Stimulated activated CD8-positive, alpha-beta memory T cell treated with anti-CD3 and anti-CD28 coated beads, Interleukin-7, amount 100 ng/mL, for 1 hour (primary cell): ENCODE measurements around the gene SERTAD4.
"Not testable (repeated sequence)": the region's sequence is repeated elsewhere in the genome, so short reads cannot be mapped to it uniquely, and the experiment has no call there.

Source experiments
- DNase-seq, 2 donors: peaks; one replicate each; pipeline ENCODE4 v3.0.0-alpha.2; 2020; ENCODE audit warnings: low read depth in 2 of 2

SERTAD4 gene

GRCh38 chr1:210232511-210233215, at the start of gene SERTAD4:
SERTAD4 (plus strand) TSS chr1:210232796; CDS start chr1:210237961, 5,165 bp downstream.
- DNase-seq, result no peak

- DNase-seq, result no peak
These were observed 47.5 kb upstream of the SERTAD4 start for GRCh38 chr1:210185063-210185462.

- DNase-seq, result not testable (repeated sequence)
These were observed 44.6 kb upstream of the SERTAD4 start for GRCh38 chr1:210187849-210188606.

- no peak for DNase-seq
These were observed 43.2 kb upstream of the SERTAD4 start for GRCh38 chr1:210189426-210189825.

GRCh38 chr1:210195635-210196160, 36.9 kb upstream of the SERTAD4 start:
- no peak for DNase-seq

- DNase-seq, result not testable (repeated sequence)
These were observed 36.3 kb upstream of the SERTAD4 start for GRCh38 chr1:210196266-210196665.

- no peak for DNase-seq
These were observed 33.8 kb upstream of the SERTAD4 start for GRCh38 chr1:210198840-210199239.

- DNase-seq, result no peak
These were observed 32.4 kb upstream of the SERTAD4 start for GRCh38 chr1:210200124-210200736.

- DNase-seq, result no peak
These were observed 30.9 kb upstream of the SERTAD4 start for GRCh38 chr1:210201681-210202080.

- no peak for DNase-seq
These were observed 24.8 kb upstream of the SERTAD4 start for GRCh38 chr1:210207597-210208450.

GRCh38 chr1:210213335-210213734, 19.3 kb upstream of the SERTAD4 start:
- DNase-seq, result no peak

- DNase-seq, result no peak
These were observed 17.8 kb upstream of the SERTAD4 start for GRCh38 chr1:210214573-210215409.

- no peak for DNase-seq
These were observed 15.1 kb upstream of the SERTAD4 start for GRCh38 chr1:210217482-210217881.

GRCh38 chr1:210218047-210218446, 14.5 kb upstream of the SERTAD4 start:
- no peak for DNase-seq

- no peak for DNase-seq
These were observed 10.1 kb upstream of the SERTAD4 start for GRCh38 chr1:210222340-210223006.

- no peak for DNase-seq
These were observed 9.2 kb upstream of the SERTAD4 start for GRCh38 chr1:210223226-210223904.

GRCh38 chr1:210228158-210228557, 4.4 kb upstream of the SERTAD4 start:
- no peak for DNase-seq

GRCh38 chr1:210230149-210230695, 2.4 kb upstream of the SERTAD4 start:
- DNase-seq, result no peak

GRCh38 chr1:210231846-210232510, 618 bp upstream of the SERTAD4 start:
- DNase-seq, result no peak
